Suprapubic skin (tissue), 3 donors: ENCODE measurements around the gene PRDX2.

Experiments used
- EP300 ChIP-seq: sonication (generic); formaldehyde crosslinking; IDR thresholded peaks from one replicate; pipeline ENCODE4 v1.6.1; 2017; ENCODE audit warnings: antibody characterized with exemption
- POLR2A ChIP-seq, 2 donors: fragments of 450-650 bp; IDR thresholded peaks; one replicate each; pipeline ENCODE4 v1.6.1; 2017; ENCODE audit warnings: antibody characterized with exemption in 2 of 2, mild to moderate bottlenecking in 2 of 2, moderate library complexity in 2 of 2
- TF ChIP-seq, protein P1 (sequence below), 2 donors: fragments of 200-600 bp in 1 of 2; fragments of 450-650 bp in 1 of 2; sonication (generic) in 1 of 2; IDR thresholded peaks; one replicate each; pipeline ENCODE4 v1.5.1; 2016 to 2019; ENCODE audit warnings: antibody characterized with exemption in 2 of 2, mild to moderate bottlenecking in 1 of 2, moderate library complexity in 1 of 2

DNA sequence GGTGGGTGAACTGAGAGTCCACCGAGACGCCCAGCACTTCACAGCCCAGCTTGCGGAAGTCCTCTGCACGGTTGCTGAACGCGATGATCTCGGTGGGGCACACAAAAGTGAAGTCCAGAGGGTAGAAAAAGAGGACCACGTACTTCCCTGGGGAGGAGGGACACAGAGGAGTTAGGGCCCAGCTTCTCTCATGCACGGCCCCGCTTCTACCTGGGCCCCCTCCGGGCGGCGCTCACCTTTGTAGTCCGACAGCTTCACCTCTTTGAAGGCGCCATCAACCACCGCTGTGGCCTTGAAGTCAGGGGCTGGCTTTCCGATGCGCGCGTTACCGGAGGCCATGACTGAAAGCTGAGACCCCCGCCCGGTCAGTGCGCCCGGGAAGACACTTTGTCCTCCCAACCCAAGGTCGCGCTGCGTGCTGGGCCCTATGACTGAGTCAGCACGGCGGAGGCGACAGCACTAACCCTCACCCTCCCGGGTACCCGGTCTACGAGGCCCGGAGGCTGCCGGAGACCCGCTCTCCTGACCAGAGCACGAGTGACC lies 606 bp downstream of the PRDX2 start:
- TF ChIP-seq POLR2A (IDR thresholded peaks at IDR 0.05) (no peak), EP300 (no peak)
- TF ChIP-seq, protein P1, sequence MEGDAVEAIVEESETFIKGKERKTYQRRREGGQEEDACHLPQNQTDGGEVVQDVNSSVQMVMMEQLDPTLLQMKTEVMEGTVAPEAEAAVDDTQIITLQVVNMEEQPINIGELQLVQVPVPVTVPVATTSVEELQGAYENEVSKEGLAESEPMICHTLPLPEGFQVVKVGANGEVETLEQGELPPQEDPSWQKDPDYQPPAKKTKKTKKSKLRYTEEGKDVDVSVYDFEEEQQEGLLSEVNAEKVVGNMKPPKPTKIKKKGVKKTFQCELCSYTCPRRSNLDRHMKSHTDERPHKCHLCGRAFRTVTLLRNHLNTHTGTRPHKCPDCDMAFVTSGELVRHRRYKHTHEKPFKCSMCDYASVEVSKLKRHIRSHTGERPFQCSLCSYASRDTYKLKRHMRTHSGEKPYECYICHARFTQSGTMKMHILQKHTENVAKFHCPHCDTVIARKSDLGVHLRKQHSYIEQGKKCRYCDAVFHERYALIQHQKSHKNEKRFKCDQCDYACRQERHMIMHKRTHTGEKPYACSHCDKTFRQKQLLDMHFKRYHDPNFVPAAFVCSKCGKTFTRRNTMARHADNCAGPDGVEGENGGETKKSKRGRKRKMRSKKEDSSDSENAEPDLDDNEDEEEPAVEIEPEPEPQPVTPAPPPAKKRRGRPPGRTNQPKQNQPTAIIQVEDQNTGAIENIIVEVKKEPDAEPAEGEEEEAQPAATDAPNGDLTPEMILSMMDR (IDR thresholded peaks at IDR 0.05): no peak
